ENCODE measurements around the gene CRYBG3. TPM values are rescaled to one million over a fixed set of nuclear protein-coding genes. Genes with fewer than 3 reads are reported as not detected.

The CRYBG3 gene
- total RNA-seq, 1 experiment from 2014 or later = 17.2 TPM

DNA sequence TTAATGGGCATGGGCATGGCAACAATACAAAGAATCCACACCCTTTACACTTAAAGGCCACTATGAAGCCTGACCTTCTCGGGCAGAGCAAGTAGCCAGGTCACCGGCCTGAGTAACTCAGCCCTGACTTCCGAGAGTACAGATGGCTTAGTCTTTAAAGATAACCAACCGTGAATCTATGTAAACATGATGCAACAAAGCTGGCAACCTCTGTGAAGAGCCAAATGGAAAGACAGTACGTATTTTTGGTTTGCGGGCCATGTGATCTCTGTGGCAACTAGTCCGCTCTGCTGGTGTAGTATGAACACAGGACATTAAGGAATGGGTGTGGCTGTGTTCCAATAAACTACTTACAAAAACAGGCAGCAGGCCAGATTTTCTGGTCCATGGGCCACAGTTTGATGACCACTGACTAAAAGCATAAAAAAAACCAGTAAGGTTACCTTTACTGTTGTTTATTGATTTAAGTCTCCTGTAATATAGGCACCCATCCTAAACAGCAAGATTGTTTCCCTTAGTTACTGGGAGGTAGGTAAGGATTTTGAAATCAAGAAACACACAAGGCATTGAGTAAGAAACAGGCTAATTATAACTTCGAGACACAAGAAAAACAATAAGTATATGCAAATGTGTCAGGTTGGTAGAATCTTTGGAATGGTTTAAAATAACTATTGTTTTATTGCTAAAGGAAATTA, 136.0 kb downstream of the CRYBG3 start:
- intact Hi-C loops (cut with micrococcal nuclease; ENCODE audit: unreplicated experiment) = no loop called here
- Histone ChIP-seq H3K9me2 (ENCODE audit: insufficient read depth) (no peaks in the 10 kb centered on the region), H3K27me3 (ENCODE audit: insufficient read depth, low read depth) (no peaks in the 10 kb centered on the region), H4K20me1 (ENCODE audit: insufficient read depth) (peaks cover 4% of the 10 kb centered on the region; the same call in 1 of the 2 replicates), H3K4me3 (no peak overlapping the region), H3K9me3 (ENCODE audit: insufficient read depth, low read depth) (no peaks in the 10 kb centered on the region), H3K4me2 (no peak overlapping the region), H2AFZ (no peak overlapping the region), H3K27ac (no peak overlapping the region), H3K36me3 (ENCODE audit: low read depth) (peaks cover 41% of the 10 kb centered on the region), H3K79me2 (ENCODE audit: low read depth) (peaks cover 14% of the 10 kb centered on the region; the same call in 1 of the 2 replicates), H3K4me1 (replicated peaks; ENCODE audit: insufficient read depth) (peaks cover 31% of the 10 kb centered on the region), H3F3A (ENCODE audit: insufficient read depth, low read depth) (peaks cover 8% of the 10 kb centered on the region)
- BruUV-seq (replicated peaks) = no TSS peak
- ChIA-PET POLR2A (ENCODE audit: unreplicated experiment) (interaction anchor here (0.5 kb wide), 1 partner anchor 37 kb away, joined by 3 read pairs; no protein-coding TSS in a partner anchor), CTCF (no interaction called here)
- TF ChIP-seq, protein P1, sequence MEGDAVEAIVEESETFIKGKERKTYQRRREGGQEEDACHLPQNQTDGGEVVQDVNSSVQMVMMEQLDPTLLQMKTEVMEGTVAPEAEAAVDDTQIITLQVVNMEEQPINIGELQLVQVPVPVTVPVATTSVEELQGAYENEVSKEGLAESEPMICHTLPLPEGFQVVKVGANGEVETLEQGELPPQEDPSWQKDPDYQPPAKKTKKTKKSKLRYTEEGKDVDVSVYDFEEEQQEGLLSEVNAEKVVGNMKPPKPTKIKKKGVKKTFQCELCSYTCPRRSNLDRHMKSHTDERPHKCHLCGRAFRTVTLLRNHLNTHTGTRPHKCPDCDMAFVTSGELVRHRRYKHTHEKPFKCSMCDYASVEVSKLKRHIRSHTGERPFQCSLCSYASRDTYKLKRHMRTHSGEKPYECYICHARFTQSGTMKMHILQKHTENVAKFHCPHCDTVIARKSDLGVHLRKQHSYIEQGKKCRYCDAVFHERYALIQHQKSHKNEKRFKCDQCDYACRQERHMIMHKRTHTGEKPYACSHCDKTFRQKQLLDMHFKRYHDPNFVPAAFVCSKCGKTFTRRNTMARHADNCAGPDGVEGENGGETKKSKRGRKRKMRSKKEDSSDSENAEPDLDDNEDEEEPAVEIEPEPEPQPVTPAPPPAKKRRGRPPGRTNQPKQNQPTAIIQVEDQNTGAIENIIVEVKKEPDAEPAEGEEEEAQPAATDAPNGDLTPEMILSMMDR (conservative IDR thresholded peaks at IDR 0.05) = no peak
- TF ChIP-seq EZH2 (IDR thresholded peaks at IDR 0.05; ENCODE audit: low read depth) = no peak
- DNase-seq = peak in 1 of 2 experiments; percentile 72

DNA sequence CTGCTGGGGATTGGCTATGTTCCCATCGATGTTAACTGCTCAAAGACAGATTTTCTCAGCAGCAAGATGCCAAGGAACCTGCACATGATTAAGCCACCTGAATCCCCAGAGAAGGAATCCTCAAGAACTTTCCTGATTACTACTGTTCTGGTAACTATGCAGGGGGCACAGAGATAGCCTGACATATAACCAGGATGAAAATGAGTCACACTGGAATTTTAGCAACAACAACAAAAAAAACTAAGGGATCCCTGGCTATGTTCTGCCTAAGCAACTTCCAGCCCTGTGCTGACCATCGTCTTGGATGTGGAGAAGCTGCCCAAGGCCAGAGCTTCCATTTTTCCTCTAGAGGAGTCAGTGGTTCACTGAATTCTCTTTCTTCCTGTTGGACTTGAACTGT, 136.6 kb downstream of the CRYBG3 start:
- TF ChIP-seq EZH2 (IDR thresholded peaks at IDR 0.05; ENCODE audit: low read depth) = no peak
- TF ChIP-seq, protein P1 (conservative IDR thresholded peaks at IDR 0.05) = no peak
- peaks cover 48% of the 10 kb centered on the region for H3K36me3 ChIP-seq (ENCODE audit: low read depth)
- no peak overlapping the region for H3K4me3 ChIP-seq
- no peak overlapping the region for H3K4me2 ChIP-seq
- intact Hi-C loops (cut with micrococcal nuclease; ENCODE audit: unreplicated experiment) = no loop called here
- no TSS peak for BruUV-seq (replicated peaks)
- CTCF ChIA-PET = no interaction called here
- peaks cover 20% of the 10 kb centered on the region; the same call in 1 of the 2 replicates for H3K79me2 ChIP-seq (ENCODE audit: low read depth)
- H3K27ac ChIP-seq = no peak overlapping the region
- H3K4me1 ChIP-seq (replicated peaks; ENCODE audit: insufficient read depth) = peaks cover 25% of the 10 kb centered on the region
- no peaks in the 10 kb centered on the region for H3K9me3 ChIP-seq (ENCODE audit: insufficient read depth, low read depth)
- peaks cover 4% of the 10 kb centered on the region; the same call in 1 of the 2 replicates for H4K20me1 ChIP-seq (ENCODE audit: insufficient read depth)
- no peak for DNase-seq
- POLR2A ChIA-PET (ENCODE audit: unreplicated experiment) = no interaction called here
- peaks cover 3% of the 10 kb centered on the region for H3F3A ChIP-seq (ENCODE audit: insufficient read depth, low read depth)
- no peaks in the 10 kb centered on the region for H3K27me3 ChIP-seq (ENCODE audit: insufficient read depth, low read depth)
- no peaks in the 10 kb centered on the region for H3K9me2 ChIP-seq (ENCODE audit: insufficient read depth)
- no peak overlapping the region for H2AFZ ChIP-seq

DNA sequence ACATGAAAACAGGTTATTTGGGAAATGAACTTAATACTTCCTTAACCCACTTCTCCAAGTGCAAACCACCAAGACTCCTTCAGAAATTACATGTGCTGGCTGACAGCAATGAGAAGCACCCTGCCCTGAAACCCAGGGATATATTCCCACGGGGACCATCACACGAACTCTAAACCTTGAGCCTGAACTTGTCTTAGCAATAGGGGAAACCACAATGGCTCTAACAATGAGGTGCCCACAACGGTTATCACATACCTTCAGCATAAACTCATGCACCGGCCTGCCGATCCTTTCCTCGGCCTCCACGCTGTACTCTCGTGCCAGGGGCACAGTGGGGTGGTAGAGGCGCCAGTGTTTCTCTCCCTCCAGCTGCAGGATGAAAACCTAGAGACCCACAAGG, 137.0 kb downstream of the CRYBG3 start:
- H3K27me3 ChIP-seq (ENCODE audit: insufficient read depth, low read depth) = no peaks in the 10 kb centered on the region

More for the DNA sequence above, 137.0 kb downstream of the CRYBG3 start:
- intact Hi-C loops (cut with micrococcal nuclease; ENCODE audit: unreplicated experiment) = no loop called here
- ChIA-PET POLR2A (ENCODE audit: unreplicated experiment) (no interaction called here), CTCF (no interaction called here)
- peaks cover 51% of the 10 kb centered on the region for H3K36me3 ChIP-seq (ENCODE audit: low read depth)
- H3K4me3 ChIP-seq = no peak overlapping the region
- peaks cover 21% of the 10 kb centered on the region for H3K4me1 ChIP-seq (replicated peaks; ENCODE audit: insufficient read depth)
- H2AFZ ChIP-seq = no peak overlapping the region
- TF ChIP-seq, protein P1 (conservative IDR thresholded peaks at IDR 0.05) = no peak
- no peak for TF ChIP-seq EZH2 (IDR thresholded peaks at IDR 0.05; ENCODE audit: low read depth)
- peaks cover 5% of the 10 kb centered on the region for H4K20me1 ChIP-seq (ENCODE audit: insufficient read depth)
- no peak overlapping the region for H3K4me2 ChIP-seq
- no peak overlapping the region for H3K27ac ChIP-seq
- no peaks in the 10 kb centered on the region for H3K9me2 ChIP-seq (ENCODE audit: insufficient read depth)
- H3F3A ChIP-seq (ENCODE audit: insufficient read depth, low read depth) = no peaks in the 10 kb centered on the region
- H3K79me2 ChIP-seq (ENCODE audit: low read depth) = peaks cover 24% of the 10 kb centered on the region
- DNase-seq = no peak
- BruUV-seq (replicated peaks) = no TSS peak
- no peaks in the 10 kb centered on the region for H3K9me3 ChIP-seq (ENCODE audit: insufficient read depth, low read depth)
